A673 (cell line): ENCODE data around the gene KLC3. TPM values are rescaled to one million over a fixed set of nuclear protein-coding genes. Genes with fewer than 3 reads are reported as not detected.

Experiments
- Bru-seq: library from RNA; stranded (reverse); fragments of 400-500 nt; gene quantifications from one replicate; lab custom pipeline; 2021; lab: Mats Ljungman, UMichigan
- BruChase-seq, 2 experiments: library from RNA; stranded (reverse); fragments of 400-500 nt; gene quantifications; one replicate each; lab custom pipeline; 2021; lab: Mats Ljungman, UMichigan
- BruUV-seq: library from RNA; stranded (reverse); fragments of 400-500 nt; replicated peaks from 2 replicates; lab custom pipeline; 2021; lab: Mats Ljungman, UMichigan
- CTCF ChIA-PET: fragments of 300-600 bp; sonication (Branson Sonifier 250); formaldehyde crosslinking; loops from one replicate; lab custom pipeline; 2022; ENCODE audit warnings: antibody characterized with exemption; lab: Charles Lee
- POLR2A ChIA-PET: fragments of 300-600 bp; sonication (Branson Sonifier 250); formaldehyde crosslinking; loops from one replicate; lab custom pipeline; 2022; ENCODE audit warnings: antibody characterized with exemption; ENCODE audit not compliant: low non-redundant PET; lab: Charles Lee
- DNase-seq: peaks from one replicate; pipeline ENCODE4 v3.0.0-alpha.2; 2015; ENCODE audit warnings: low spot score
- H3K27ac ChIP-seq: fragments of 200-600 bp; sonication (generic); 2 replicates; pipeline ENCODE4 v1.5.1; 2016; ENCODE audit warnings: mixed run types, low read depth, mild to moderate bottlenecking, mixed read lengths, antibody characterized with exemption, low read length; ENCODE audit not compliant: poor library complexity, severe bottlenecking
- H3K27me3 ChIP-seq: fragments of 200-600 bp; sonication (generic); replicated peaks from 2 replicates; pipeline ENCODE4 v1.6.1; 2017; ENCODE audit warnings: mixed run types, low read depth, mild to moderate bottlenecking, mixed read lengths, antibody characterized with exemption, low read length; ENCODE audit not compliant: insufficient read depth, poor library complexity
- H3K36me3 ChIP-seq: fragments of 200-600 bp; sonication (generic); 2 replicates; pipeline ENCODE4 v1.6.1; 2016; ENCODE audit warnings: mixed run types, mild to moderate bottlenecking, mixed read lengths, antibody characterized with exemption, low read length; ENCODE audit not compliant: insufficient read depth, poor library complexity, severe bottlenecking
- H3K4me1 ChIP-seq: fragments of 200-600 bp; sonication (generic); 2 replicates; pipeline ENCODE4 v1.6.1; 2017; ENCODE audit warnings: mixed run types, mild to moderate bottlenecking, mixed read lengths, antibody characterized with exemption, low read length; ENCODE audit not compliant: insufficient read depth, poor library complexity, severe bottlenecking
- H3K4me3 ChIP-seq: fragments of 200-600 bp; sonication (generic); 2 replicates; pipeline ENCODE4 v1.5.1; 2016; ENCODE audit warnings: low read depth, mixed run types, mild to moderate bottlenecking, mixed read lengths, low read length; ENCODE audit not compliant: poor library complexity, severe bottlenecking
- H3K9me3 ChIP-seq: fragments of 200-600 bp; sonication (generic); 2 replicates; pipeline ENCODE4 v1.6.1; 2016; ENCODE audit warnings: mixed run types, low read depth, mild to moderate bottlenecking, mixed read lengths, antibody characterized with exemption, low read length; ENCODE audit not compliant: poor library complexity, severe bottlenecking
- CTCF ChIP-seq: fragments of 300-800, 200-600 bp; sonication (generic); conservative IDR thresholded peaks from 2 replicates; pipeline ENCODE4 v1.5.1; 2017; ENCODE audit warnings: low read depth, mild to moderate bottlenecking, antibody characterized with exemption, low read length, moderate library complexity, mixed read lengths
- EZH2 ChIP-seq: fragments of 200-600 bp; sonication (generic); IDR thresholded peaks from 2 replicates; pipeline ENCODE4 v1.6.1; 2017; ENCODE audit warnings: borderline replicate concordance, low read depth, mild to moderate bottlenecking, mixed read lengths, antibody characterized with exemption, low read length; ENCODE audit not compliant: poor library complexity, severe bottlenecking
- intact Hi-C: fragments of 100-400 bp; cut with micrococcal nuclease; formaldehyde crosslinking; loops from one replicate; pipeline ENCODE4 v1.10.0; 2022; ENCODE audit not compliant: unreplicated experiment
- long read RNA-seq: library from polyadenylated mRNA; stranded (forward); transcript quantifications from one replicate; pipeline ENCODE4 v2.0.0, GENCODE V29; 2022
- total RNA-seq: library from RNA; stranded (reverse); gene quantifications from 2 replicates; pipeline ENCODE4 v1.2.3, GENCODE V29; 2021

Gene KLC3
- total RNA-seq (0.44 and 0.49 TPM in 2 replicates), Bru-seq, nascent RNA (percentile 14 among the genes with signal in this experiment), BruChase-seq, experiment 1, labeled RNA remaining after a 2-hour chase (percentile 15 among the genes with signal in this experiment), BruChase-seq, experiment 2, labeled RNA remaining after a 6-hour chase (percentile 24 among the genes with signal in this experiment)
- long read RNA-seq, partial matches to known transcripts, result 0 of 3 reads
- long read RNA-seq, other reads (novel, unspliced or antisense), result 0 of 3 reads

GRCh38 chr19:45340232-45340898, at the start of gene KLC3:
Gene KLC3 (plus strand): TSS chr19:45340750. CDS start chr19:45345542, 4,792 bp downstream.
- POLR2A ChIA-PET, result no interaction called here
- no peak within 1 kb of the TSS for H3K27ac ChIP-seq
- intact Hi-C loops, result no loop called here
- H3K36me3 ChIP-seq, result no peaks in the 10 kb centered on the region
- TF ChIP-seq EZH2, result no peak
- no peak for TF ChIP-seq CTCF
- DNase-seq, result no peak
- peak within 1 kb of the TSS; percentile 48 for H3K4me3 ChIP-seq
- H3K4me1 ChIP-seq, result peaks cover 5% of the 10 kb centered on the region
- H3K9me3 ChIP-seq, result no peaks in the 10 kb centered on the region
- no peaks in the 10 kb centered on the region for H3K27me3 ChIP-seq
- CTCF ChIA-PET, result no interaction called here
- BruUV-seq, result no TSS peak

GRCh38 chr19:45291834-45292233, 48.7 kb upstream of the KLC3 start:
- CTCF ChIA-PET, result no interaction called here
- no TSS peak for BruUV-seq
- POLR2A ChIA-PET, result no interaction called here

GRCh38 chr19:45293682-45294081, 46.9 kb upstream of the KLC3 start:
- TF ChIP-seq EZH2 (no peak), CTCF (no peak)
- CTCF ChIA-PET, result no interaction called here
- POLR2A ChIA-PET, result no interaction called here
- H3K9me3 ChIP-seq, result no peaks in the 10 kb centered on the region
- intact Hi-C loops, result no loop called here
- no peaks in the 10 kb centered on the region for H3K4me1 ChIP-seq
- no TSS peak for BruUV-seq
- no peak overlapping the region for H3K27ac ChIP-seq
- H3K4me3 ChIP-seq, result no peak overlapping the region
- no peak for DNase-seq
- H3K36me3 ChIP-seq, result peaks cover 4% of the 10 kb centered on the region
- H3K27me3 ChIP-seq, result no peaks in the 10 kb centered on the region

More at GRCh38 chr19:45291834-45292233, 48.7 kb upstream of the KLC3 start:
- Histone ChIP-seq H3K27me3 (no peaks in the 10 kb centered on the region), H3K4me1 (no peaks in the 10 kb centered on the region), H3K36me3 (peaks cover 4% of the 10 kb centered on the region), H3K9me3 (no peaks in the 10 kb centered on the region), H3K27ac (no peak overlapping the region), H3K4me3 (no peak overlapping the region)
- no peak for DNase-seq
- TF ChIP-seq EZH2 (no peak), CTCF (no peak)
- intact Hi-C loops, result no loop called here
